GM12892 (cell line): ENCODE results near the gene YWHAE.

Experiments
- POLR2A ChIP-seq: IDR thresholded peaks from 2 replicates; pipeline ENCODE4 v1.6.1; 2011; ENCODE audit warnings: low read depth, low read length, control low read depth
- POLR2AphosphoS5 ChIP-seq: IDR thresholded peaks from 2 replicates; pipeline ENCODE4 v1.6.1; 2011; ENCODE audit warnings: low read depth, low read length, control low read depth

- no peak for TF ChIP-seq POLR2A
- no peak for TF ChIP-seq POLR2AphosphoS5
Measured at GRCh38 chr17:1402262-1402586, 2.2 kb upstream of the YWHAE start.
